Hematopoietic multipotent progenitor cell treated with erythropoietin and hydrocortisone succinate and interleukin-3 and kit ligand, for 8 days (in vitro differentiated cells): ENCODE measurements around the gene MROH7.
A peak's percentile ranks its signal among the peaks of the same experiment; 100 is the strongest.

Experiments used
- DNase-seq: peaks from one replicate; pipeline ENCODE4 v3.0.0-alpha.2; 2015

MROH7 gene

GRCh38 chr1:54653036-54653435 lies 11.4 kb downstream of the MROH7 start:
- DNase-seq, result no peak

GRCh38 chr1:54658164-54658913 lies 16.8 kb downstream of the MROH7 start:
- DNase-seq, result no peak

GRCh38 chr1:54663725-54664124 lies 22.1 kb downstream of the MROH7 start:
- DNase-seq, result no peak

- no peak for DNase-seq
Measured at GRCh38 chr1:54664364-54664763, 22.8 kb downstream of the MROH7 start.

- DNase-seq, result no peak
Measured at GRCh38 chr1:54665852-54666251, 24.3 kb downstream of the MROH7 start.

GRCh38 chr1:54666333-54666732 lies 24.7 kb downstream of the MROH7 start:
- DNase-seq, result no peak

GRCh38 chr1:54667797-54668196 lies 26.2 kb downstream of the MROH7 start:
- DNase-seq, result no peak

GRCh38 chr1:54668567-54668966 lies 27.0 kb downstream of the MROH7 start:
- no peak for DNase-seq

GRCh38 chr1:54671985-54672608 lies 30.5 kb downstream of the MROH7 start:
- DNase-seq, result peak; percentile 54

- no peak for DNase-seq
Measured at GRCh38 chr1:54678776-54679643, 37.4 kb downstream of the MROH7 start.

- DNase-seq, result no peak
Measured at GRCh38 chr1:54679706-54680105, 38.1 kb downstream of the MROH7 start.

- DNase-seq, result no peak
Measured at GRCh38 chr1:54680387-54680786, 38.8 kb downstream of the MROH7 start.

- DNase-seq, result no peak
Measured at GRCh38 chr1:54681358-54681757, 39.8 kb downstream of the MROH7 start.

- no peak for DNase-seq
Measured at GRCh38 chr1:54683453-54683852, 41.9 kb downstream of the MROH7 start.

- DNase-seq, result no peak
Measured at GRCh38 chr1:54685335-54685905, 43.8 kb downstream of the MROH7 start.

GRCh38 chr1:54686155-54686554 lies 44.6 kb downstream of the MROH7 start:
- DNase-seq, result no peak

GRCh38 chr1:54694771-54695170 lies 53.2 kb downstream of the MROH7 start:
- DNase-seq, result no peak

- no peak for DNase-seq
Measured at GRCh38 chr1:54695221-54695620, 53.6 kb downstream of the MROH7 start.

- DNase-seq, result no peak
Measured at GRCh38 chr1:54695764-54696163, 54.2 kb downstream of the MROH7 start.

- no peak for DNase-seq
Measured at GRCh38 chr1:54696262-54696661, 54.7 kb downstream of the MROH7 start.

- no peak for DNase-seq
Measured at GRCh38 chr1:54697896-54698295, 56.3 kb downstream of the MROH7 start.

GRCh38 chr1:54698346-54698745 lies 56.8 kb downstream of the MROH7 start:
- DNase-seq, result no peak

- no peak for DNase-seq
Measured at GRCh38 chr1:54699936-54700525, 58.4 kb downstream of the MROH7 start.
